ENCODE results near the gene RASD1.

The RASD1 gene

GRCh38 chr17:17518014-17518413 lies 21.8 kb upstream of the RASD1 start:
- H3K27ac Mint-ChIP-seq, result no peak overlapping the region
- no peaks in the 10 kb centered on the region for H3K27me3 Mint-ChIP-seq (ENCODE audit: low read depth)
- no peak overlapping the region for H3K4me3 Mint-ChIP-seq
- no peaks in the 10 kb centered on the region for H3K4me1 Mint-ChIP-seq (ENCODE audit: low read depth)
- no peaks in the 10 kb centered on the region for H3K9me3 Mint-ChIP-seq
- H3K36me3 Mint-ChIP-seq (ENCODE audit: low read depth), result no peaks in the 10 kb centered on the region

GRCh38 chr17:17516941-17517720 lies 20.9 kb upstream of the RASD1 start:
- H3K27ac Mint-ChIP-seq, result no peak overlapping the region
- no peaks in the 10 kb centered on the region for H3K27me3 Mint-ChIP-seq (ENCODE audit: low read depth)
- H3K4me3 Mint-ChIP-seq, result no peak overlapping the region

GRCh38 chr17:17515934-17516930 lies 20.0 kb upstream of the RASD1 start:
- Mint-ChIP-seq H3K27ac (no peak overlapping the region), H3K9me3 (no peaks in the 10 kb centered on the region), H3K4me3 (no peak overlapping the region), H3K4me1 (ENCODE audit: low read depth) (no peaks in the 10 kb centered on the region), H3K36me3 (ENCODE audit: low read depth) (no peaks in the 10 kb centered on the region), H3K27me3 (ENCODE audit: low read depth) (no peaks in the 10 kb centered on the region)

More at GRCh38 chr17:17516941-17517720, 20.9 kb upstream of the RASD1 start:
- no peaks in the 10 kb centered on the region for H3K4me1 Mint-ChIP-seq (ENCODE audit: low read depth)
- H3K36me3 Mint-ChIP-seq (ENCODE audit: low read depth), result no peaks in the 10 kb centered on the region
- no peaks in the 10 kb centered on the region for H3K9me3 Mint-ChIP-seq

GRCh38 chr17:17514993-17515933 lies 19.1 kb upstream of the RASD1 start:
- no peaks in the 10 kb centered on the region for H3K36me3 Mint-ChIP-seq (ENCODE audit: low read depth)
- H3K27ac Mint-ChIP-seq, result no peak overlapping the region
- H3K27me3 Mint-ChIP-seq (ENCODE audit: low read depth), result no peaks in the 10 kb centered on the region
- H3K4me1 Mint-ChIP-seq (ENCODE audit: low read depth), result no peaks in the 10 kb centered on the region
- H3K4me3 Mint-ChIP-seq, result no peak overlapping the region
- no peaks in the 10 kb centered on the region for H3K9me3 Mint-ChIP-seq

GRCh38 chr17:17514361-17514992 lies 18.3 kb upstream of the RASD1 start:
- H3K4me3 Mint-ChIP-seq, result no peak overlapping the region
- no peaks in the 10 kb centered on the region for H3K4me1 Mint-ChIP-seq (ENCODE audit: low read depth)
- H3K36me3 Mint-ChIP-seq (ENCODE audit: low read depth), result no peaks in the 10 kb centered on the region
- H3K27me3 Mint-ChIP-seq (ENCODE audit: low read depth), result no peaks in the 10 kb centered on the region
- no peak overlapping the region for H3K27ac Mint-ChIP-seq
- no peaks in the 10 kb centered on the region for H3K9me3 Mint-ChIP-seq

GRCh38 chr17:17513626-17514025 lies 17.4 kb upstream of the RASD1 start:
- no peaks in the 10 kb centered on the region for H3K9me3 Mint-ChIP-seq
- H3K4me1 Mint-ChIP-seq (ENCODE audit: low read depth), result no peaks in the 10 kb centered on the region
- no peaks in the 10 kb centered on the region for H3K27me3 Mint-ChIP-seq (ENCODE audit: low read depth)
- no peaks in the 10 kb centered on the region for H3K36me3 Mint-ChIP-seq (ENCODE audit: low read depth)
- no peak overlapping the region for H3K4me3 Mint-ChIP-seq
- no peak overlapping the region for H3K27ac Mint-ChIP-seq

GRCh38 chr17:17512866-17513265 lies 16.7 kb upstream of the RASD1 start:
- H3K36me3 Mint-ChIP-seq (ENCODE audit: low read depth), result no peaks in the 10 kb centered on the region
- H3K27me3 Mint-ChIP-seq (ENCODE audit: low read depth), result no peaks in the 10 kb centered on the region
- no peaks in the 10 kb centered on the region for H3K4me1 Mint-ChIP-seq (ENCODE audit: low read depth)
- no peaks in the 10 kb centered on the region for H3K9me3 Mint-ChIP-seq
- H3K4me3 Mint-ChIP-seq, result no peak overlapping the region
- no peak overlapping the region for H3K27ac Mint-ChIP-seq

GRCh38 chr17:17511881-17512858 lies 16.0 kb upstream of the RASD1 start:
- Mint-ChIP-seq H3K4me1 (ENCODE audit: low read depth) (no peaks in the 10 kb centered on the region), H3K4me3 (no peak overlapping the region), H3K36me3 (ENCODE audit: low read depth) (no peaks in the 10 kb centered on the region), H3K9me3 (no peaks in the 10 kb centered on the region), H3K27ac (no peak overlapping the region), H3K27me3 (ENCODE audit: low read depth) (no peaks in the 10 kb centered on the region)

GRCh38 chr17:17511293-17511741 lies 15.1 kb upstream of the RASD1 start:
- Mint-ChIP-seq H3K4me1 (ENCODE audit: low read depth) (no peaks in the 10 kb centered on the region), H3K27ac (no peak overlapping the region), H3K36me3 (ENCODE audit: low read depth) (no peaks in the 10 kb centered on the region), H3K4me3 (no peak overlapping the region), H3K9me3 (no peaks in the 10 kb centered on the region), H3K27me3 (ENCODE audit: low read depth) (no peaks in the 10 kb centered on the region)

- Mint-ChIP-seq H3K27me3 (ENCODE audit: low read depth) (no peaks in the 10 kb centered on the region), H3K9me3 (no peaks in the 10 kb centered on the region), H3K4me1 (ENCODE audit: low read depth) (no peaks in the 10 kb centered on the region), H3K36me3 (ENCODE audit: low read depth) (no peaks in the 10 kb centered on the region), H3K4me3 (no peak overlapping the region), H3K27ac (no peak overlapping the region)
Measured at GRCh38 chr17:17510456-17511292, 14.5 kb upstream of the RASD1 start.

GRCh38 chr17:17509601-17510425 lies 13.6 kb upstream of the RASD1 start:
- Mint-ChIP-seq H3K36me3 (ENCODE audit: low read depth) (no peaks in the 10 kb centered on the region), H3K27me3 (ENCODE audit: low read depth) (no peaks in the 10 kb centered on the region), H3K4me1 (ENCODE audit: low read depth) (no peaks in the 10 kb centered on the region), H3K9me3 (no peaks in the 10 kb centered on the region), H3K4me3 (no peak overlapping the region), H3K27ac (no peak overlapping the region)

All from T-helper 1 cell treated with Interleukin-12 subunit alpha and Interleukin-12 subunit beta and Interleukin-4 antibody, amounts not matched to agents 30 μg/mL and 1 μg/mL, for 36 hours (primary cell).